Fibroblast of lung (primary cell): ENCODE results near the gene DIAPH1.

Source experiments
- CTCF ChIP-seq, 2 donors: IDR thresholded peaks in 1 of 2; conservative IDR thresholded peaks in 1 of 2; 1 replicate in 1 of 2; 2 replicates in 1 of 2; pipeline ENCODE4 v1.5.1; 2011 to 2012; ENCODE audit warnings: low read length in 2 of 2, control low read depth in 1 of 2, inconsistent platforms in 1 of 2, low read depth in 1 of 2, mild to moderate bottlenecking in 1 of 2
- EZH2 ChIP-seq: IDR thresholded peaks from 2 replicates; pipeline ENCODE4 v1.5.1; 2012; ENCODE audit warnings: low read length, control low read depth, mild to moderate bottlenecking; ENCODE audit errors: missing control alignments

GRCh38 chr5:141662028-141662427, 43.2 kb upstream of the DIAPH1 start:
- TF ChIP-seq CTCF (conservative IDR thresholded peaks at IDR 0.05 in 1 of 2, IDR thresholded peaks at IDR 0.05 in 1 of 2; ENCODE audit: low read depth in 1 of 2, low read length in 2 of 2): no peak
- no peak for TF ChIP-seq EZH2
